ENCODE data around the gene INTS3. TPM values are rescaled to one million over a fixed set of nuclear protein-coding genes. Genes with fewer than 3 reads are reported as not detected.
A peak's percentile ranks its signal among the peaks of the same experiment; 100 is the strongest.

Gene INTS3
- total RNA-seq, 1 donor from 2014 or later, result 88.6 TPM

GRCh38 chr1:153790966-153791647 lies 63.3 kb downstream of the INTS3 start:
- no peaks in the 10 kb centered on the region for H3K36me3 Mint-ChIP-seq (ENCODE audit: low read depth)
- TF ChIP-seq CTCF (IDR thresholded peaks at IDR 0.05), result no peak
- H3K27ac Mint-ChIP-seq, result peak overlapping the region; percentile 96
- peaks cover 45% of the 10 kb centered on the region for H3K4me1 Mint-ChIP-seq
- ChIA-PET CTCF (interaction anchor here (0.8 to 2.3 kb wide), 4 partner anchors 15 to 196 kb away, joined by 3 to 12 read pairs (median 6); partner anchors contain the start of genes CREB3L4, RAB13 and SLC27A3), POLR2A (interaction anchor here (0.7 to 4.4 kb wide), 12 partner anchors 8 to 447 kb away, joined by 3 to 33 read pairs (median 8); partner anchors contain the start of genes CREB3L4, DENND4B, GATAD2B and INTS3)
- DNase-seq (no peak), ATAC-seq (ENCODE audit: low read depth) (peak; percentile 92)
- peaks cover 2% of the 10 kb centered on the region for H3K9me3 Mint-ChIP-seq
- intact Hi-C loops (cut with micrococcal nuclease), result loop anchor here (1.0 to 10.0 kb wide), 6 partner anchors 8 to 430 kb away; partner anchors contain the start of genes GATAD2B, ILF2 and UBAP2L
- H3K27me3 Mint-ChIP-seq, result no peaks in the 10 kb centered on the region
- peak overlapping the region; percentile 71 for H3K4me3 Mint-ChIP-seq

DNA sequence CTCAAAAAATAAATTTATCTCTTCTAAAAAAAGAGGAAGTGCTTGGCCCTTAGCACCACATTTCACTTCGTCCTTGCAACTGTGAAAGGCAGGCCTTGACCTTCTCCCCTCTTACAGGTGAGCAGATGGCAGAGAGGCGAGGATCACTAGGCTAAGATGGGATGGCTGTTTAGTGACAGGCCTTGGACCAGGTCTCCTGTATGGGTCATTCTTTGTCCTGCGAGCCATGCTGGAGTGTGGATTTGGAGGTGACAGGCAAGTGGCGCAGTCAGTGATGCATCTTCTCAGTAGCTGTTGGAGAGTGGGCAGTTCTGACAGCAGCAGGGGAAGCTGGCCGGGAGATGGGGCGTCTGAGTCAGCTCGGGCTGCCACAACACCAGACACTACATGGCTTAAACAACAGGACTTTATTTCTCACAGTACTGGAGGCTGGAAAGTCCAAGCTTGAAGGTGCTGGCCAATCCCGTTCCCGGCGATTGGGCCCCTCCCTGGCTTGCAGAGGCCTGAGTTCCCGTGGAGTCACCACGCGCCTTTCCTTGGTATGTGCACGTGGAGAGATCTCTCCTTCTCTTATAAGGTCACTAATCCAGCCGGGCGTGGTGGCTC lies 63.9 kb downstream of the INTS3 start:
- Mint-ChIP-seq H3K9me3 (no peaks in the 10 kb centered on the region), H3K27ac (peak overlapping the region; percentile 96), H3K36me3 (ENCODE audit: low read depth) (no peaks in the 10 kb centered on the region), H3K4me1 (peaks cover 41% of the 10 kb centered on the region), H3K27me3 (no peaks in the 10 kb centered on the region), H3K4me3 (peak overlapping the region; percentile 71)
- ATAC-seq (ENCODE audit: low read depth) (peak; percentile 41), DNase-seq (no peak)
- ChIA-PET POLR2A (interaction anchor here (0.7 to 4.4 kb wide), 12 partner anchors 8 to 446 kb away, joined by 3 to 33 read pairs (median 8); partner anchors contain the start of genes CREB3L4, DENND4B, GATAD2B and INTS3), CTCF (interaction anchor here (1.5 to 2.3 kb wide), 3 partner anchors 16 to 195 kb away, joined by 5 to 12 read pairs (median 6); partner anchors contain the start of genes CREB3L4, RAB13 and SLC27A3)
- TF ChIP-seq CTCF (IDR thresholded peaks at IDR 0.05), result no peak
- intact Hi-C loops (cut with micrococcal nuclease), result loop anchor here (1.0 to 10.0 kb wide), 6 partner anchors 8 to 429 kb away; partner anchors contain the start of genes GATAD2B, ILF2 and UBAP2L

GRCh38 chr1:153792631-153793041 lies 64.8 kb downstream of the INTS3 start:
- Mint-ChIP-seq H3K4me3 (no peak overlapping the region), H3K36me3 (ENCODE audit: low read depth) (no peaks in the 10 kb centered on the region), H3K27ac (peak overlapping the region; percentile 70), H3K4me1 (peaks cover 49% of the 10 kb centered on the region), H3K27me3 (no peaks in the 10 kb centered on the region), H3K9me3 (no peaks in the 10 kb centered on the region)
- TF ChIP-seq CTCF (IDR thresholded peaks at IDR 0.05), result no peak
- POLR2A ChIA-PET, result interaction anchor here (0.6 to 4.4 kb wide), 7 partner anchors 9 to 445 kb away, joined by 3 to 33 read pairs (median 4); partner anchors contain the start of genes INTS3, RAB13 and RPS27
- CTCF ChIA-PET, result interaction anchor here (1.5 to 2.3 kb wide), 2 partner anchors 17 to 194 kb away, joined by 5 to 12 read pairs; partner anchors contain the start of genes RAB13 and SLC27A3
- no peak for ATAC-seq (ENCODE audit: low read depth)
- intact Hi-C loops (cut with micrococcal nuclease), result loop anchor here (10.0 kb wide), 1 partner anchor 392 kb away; no protein-coding TSS in a partner anchor
- DNase-seq, result no peak

GRCh38 chr1:153793261-153793972 lies 65.6 kb downstream of the INTS3 start:
- CTCF ChIA-PET, result interaction anchor here (2.3 kb wide), 1 partner anchor 193 kb away, joined by 12 read pairs; the partner anchor contains the start of gene RAB13
- H3K36me3 Mint-ChIP-seq (ENCODE audit: low read depth), result no peaks in the 10 kb centered on the region
- DNase-seq (no peak), ATAC-seq (ENCODE audit: low read depth) (no peak)
- no peak overlapping the region for H3K4me3 Mint-ChIP-seq
- TF ChIP-seq CTCF (IDR thresholded peaks at IDR 0.05), result no peak
- no peaks in the 10 kb centered on the region for H3K9me3 Mint-ChIP-seq
- intact Hi-C loops (cut with micrococcal nuclease), result loop anchor here (10.0 kb wide), 1 partner anchor 391 kb away; no protein-coding TSS in a partner anchor
- no peak overlapping the region for H3K27ac Mint-ChIP-seq
- POLR2A ChIA-PET, result interaction anchor here (0.6 to 4.4 kb wide), 4 partner anchors 10 to 197 kb away, joined by 4 to 33 read pairs (median 18); partner anchors contain the start of genes RAB13 and RPS27
- H3K4me1 Mint-ChIP-seq, result peaks cover 49% of the 10 kb centered on the region
- H3K27me3 Mint-ChIP-seq, result no peaks in the 10 kb centered on the region

Measured in activated B cell treated with CpG ODN at 0.5 μM for 24 hours (primary cell).